GM12878 (cell line): ENCODE measurements around the gene SPATA2. TPM values are rescaled to one million over a fixed set of nuclear protein-coding genes. Genes with fewer than 3 reads are reported as not detected.
A peak's percentile ranks its signal among the peaks of the same experiment; 100 is the strongest.

Source experiments
- ASH2L ChIP-seq: fragments of 300-600, 200-600 bp; sonication (generic); IDR thresholded peaks from 2 replicates; pipeline ENCODE4 v1.6.1; 2017; ENCODE audit warnings: low read depth, mild to moderate bottlenecking, borderline replicate concordance
- HCFC1 ChIP-seq: fragments of 150-350 bp; IDR thresholded peaks from 2 replicates; pipeline ENCODE4 v1.6.1; 2014; ENCODE audit warnings: low read length
- POLR2A ChIP-seq: IDR thresholded peaks from 2 replicates; pipeline ENCODE4 v1.6.1; 2011; ENCODE audit warnings: low read depth, mild to moderate bottlenecking, low read length
- RELA ChIP-seq: fragments of 450-650 bp; IDR thresholded peaks from 2 replicates; pipeline ENCODE4 v1.8.0; 2014; ENCODE audit warnings: borderline replicate concordance; ENCODE audit not compliant: partially characterized antibody
- SPI1 ChIP-seq: IDR thresholded peaks from 2 replicates; pipeline ENCODE4 v1.6.1; 2011; ENCODE audit warnings: low read depth, mild to moderate bottlenecking, low read length, moderate library complexity, borderline replicate concordance; ENCODE audit not compliant: insufficient read depth
- WRNIP1 ChIP-seq: IDR thresholded peaks from 2 replicates; pipeline ENCODE4 v1.6.1; 2011; ENCODE audit warnings: low read depth, low read length, improper control_type of control experiment, borderline replicate concordance
- ZNF24 ChIP-seq: fragments of 450-650 bp; IDR thresholded peaks from 2 replicates; pipeline ENCODE4 v1.6.1; 2017; ENCODE audit warnings: antibody characterized with exemption, mild to moderate bottlenecking
- ZNF384 ChIP-seq: IDR thresholded peaks from 2 replicates; pipeline ENCODE4 v1.6.1; 2012; ENCODE audit warnings: low read depth, mild to moderate bottlenecking, low read length, improper control_type of control experiment, borderline replicate concordance
- ZZZ3 ChIP-seq: IDR thresholded peaks from 2 replicates; pipeline ENCODE4 v1.6.1; 2011; ENCODE audit warnings: low read depth; ENCODE audit not compliant: control insufficient read depth, insufficient read length
- polyA plus RNA-seq, 11 experiments: library from polyadenylated mRNA; depleted of rRNA in 4 of 11; unstranded in 6 of 11; stranded (reverse) in 5 of 11; fragments of >200 nt; fragmentation: Nextera tagmentation in 4 of 11; fragmentation: Illumina TruSeq in 1 of 11; extraction: Ambion mirVana in 4 of 11; extraction: Trizol in 1 of 11; gene quantifications; 1 replicate in 1 of 11; 2 replicates in 10 of 11; pipeline versions ENCODE4 v1.2.1 to v1.2.3, GENCODE V29; 2011 to 2016; ENCODE audit warnings: inconsistent platforms in 2 of 11, missing spikeins in 2 of 11, low read depth in 1 of 11
- total RNA-seq, 4 experiments: library from RNA; depleted of rRNA in 3 of 4; stranded (reverse); fragments of >200 nt in 3 of 4; fragmentation: Illumina TruSeq in 1 of 4; extraction: Trizol in 1 of 4; gene quantifications; 2 replicates each; pipeline versions ENCODE4 v1.2.1 to v1.2.3, GENCODE V29; 2013 to 2021
- TF ChIP-seq, protein P1 (sequence below): fragments of 450-650 bp; IDR thresholded peaks from 2 replicates; pipeline ENCODE4 v1.6.1; 2017; ENCODE audit warnings: mild to moderate bottlenecking
- TF ChIP-seq, protein P2 (sequence below): fragments of 450-650 bp; IDR thresholded peaks from 2 replicates; pipeline ENCODE4 v1.6.1; 2017; ENCODE audit warnings: mild to moderate bottlenecking, moderate library complexity
- TF ChIP-seq, protein P3 (sequence below): IDR thresholded peaks from 2 replicates; pipeline ENCODE4 v1.6.1; 2012; ENCODE audit warnings: mild to moderate bottlenecking, low read depth, low read length
- TF ChIP-seq, protein P4 (sequence below): fragments of 150-350 bp; IDR thresholded peaks from 2 replicates; pipeline ENCODE4 v1.6.1; 2016; ENCODE audit warnings: low read depth, low read length

Gene SPATA2
- total and polyA plus RNA-seq, 10 of the 15 experiments (the other 5 are each of a cell fraction or from before 2014, with no cell fraction given) = 0.93 to 11.7 (median 5.6) TPM

DNA sequence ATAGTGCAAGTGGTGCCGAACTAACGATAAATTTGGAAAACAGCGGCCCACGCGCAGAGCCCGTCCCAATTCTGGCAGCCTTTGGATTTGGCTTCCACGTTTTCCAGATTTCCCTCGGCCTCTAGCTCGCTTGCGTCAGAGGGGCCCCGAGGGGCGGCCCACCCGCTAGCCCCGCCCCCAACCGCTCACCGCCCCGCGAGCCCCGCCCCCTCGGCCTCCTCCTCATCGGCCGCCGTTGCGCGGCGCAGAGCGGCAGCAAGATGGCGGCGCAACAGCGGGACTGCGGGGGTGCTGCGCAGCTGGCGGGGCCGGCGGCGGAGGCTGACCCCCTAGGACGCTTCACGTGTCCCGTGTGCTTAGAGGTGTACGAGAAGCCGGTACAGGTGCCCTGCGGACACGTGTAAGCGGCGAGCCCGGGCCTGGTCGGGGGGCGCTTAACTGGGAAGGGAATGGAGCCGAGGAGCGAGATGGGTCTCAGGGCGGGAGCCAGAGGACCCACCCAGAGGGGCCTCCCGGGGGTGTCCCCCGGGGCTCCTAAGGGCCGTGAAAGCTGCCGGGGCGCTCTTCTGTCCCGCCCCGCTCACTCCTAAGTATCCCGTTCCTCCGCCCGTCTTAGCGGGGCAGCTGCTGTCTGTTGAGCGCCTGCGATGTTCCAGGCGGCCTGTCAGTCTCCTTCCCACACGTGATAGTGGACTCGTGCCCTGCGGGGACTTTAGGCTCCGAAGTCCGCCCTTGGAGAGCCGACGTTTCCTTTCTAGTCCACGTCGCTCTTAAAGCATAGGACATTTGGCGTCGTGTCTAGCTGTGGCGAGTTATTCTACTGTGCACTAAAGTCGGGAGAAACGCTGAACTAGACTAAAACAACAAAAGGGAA is 21.1 kb upstream of the SPATA2 start, which contains the start of gene RNF114 (continued):
- TF ChIP-seq, protein P1, sequence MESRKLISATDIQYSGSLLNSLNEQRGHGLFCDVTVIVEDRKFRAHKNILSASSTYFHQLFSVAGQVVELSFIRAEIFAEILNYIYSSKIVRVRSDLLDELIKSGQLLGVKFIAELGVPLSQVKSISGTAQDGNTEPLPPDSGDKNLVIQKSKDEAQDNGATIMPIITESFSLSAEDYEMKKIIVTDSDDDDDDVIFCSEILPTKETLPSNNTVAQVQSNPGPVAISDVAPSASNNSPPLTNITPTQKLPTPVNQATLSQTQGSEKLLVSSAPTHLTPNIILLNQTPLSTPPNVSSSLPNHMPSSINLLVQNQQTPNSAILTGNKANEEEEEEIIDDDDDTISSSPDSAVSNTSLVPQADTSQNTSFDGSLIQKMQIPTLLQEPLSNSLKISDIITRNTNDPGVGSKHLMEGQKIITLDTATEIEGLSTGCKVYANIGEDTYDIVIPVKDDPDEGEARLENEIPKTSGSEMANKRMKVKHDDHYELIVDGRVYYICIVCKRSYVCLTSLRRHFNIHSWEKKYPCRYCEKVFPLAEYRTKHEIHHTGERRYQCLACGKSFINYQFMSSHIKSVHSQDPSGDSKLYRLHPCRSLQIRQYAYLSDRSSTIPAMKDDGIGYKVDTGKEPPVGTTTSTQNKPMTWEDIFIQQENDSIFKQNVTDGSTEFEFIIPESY = no peak
- 0 out of 2 replicates have a peak, but pooled peaks have one; percentile 23 for TF ChIP-seq SPI1
- TF ChIP-seq WRNIP1 = no peak
- peak; percentile 52; the same call in 1 of the 2 replicates for TF ChIP-seq ASH2L
- TF ChIP-seq ZZZ3 = no peak
- TF ChIP-seq HCFC1 = no peak; the same call in 1 of the 2 replicates
- TF ChIP-seq, protein P2, sequence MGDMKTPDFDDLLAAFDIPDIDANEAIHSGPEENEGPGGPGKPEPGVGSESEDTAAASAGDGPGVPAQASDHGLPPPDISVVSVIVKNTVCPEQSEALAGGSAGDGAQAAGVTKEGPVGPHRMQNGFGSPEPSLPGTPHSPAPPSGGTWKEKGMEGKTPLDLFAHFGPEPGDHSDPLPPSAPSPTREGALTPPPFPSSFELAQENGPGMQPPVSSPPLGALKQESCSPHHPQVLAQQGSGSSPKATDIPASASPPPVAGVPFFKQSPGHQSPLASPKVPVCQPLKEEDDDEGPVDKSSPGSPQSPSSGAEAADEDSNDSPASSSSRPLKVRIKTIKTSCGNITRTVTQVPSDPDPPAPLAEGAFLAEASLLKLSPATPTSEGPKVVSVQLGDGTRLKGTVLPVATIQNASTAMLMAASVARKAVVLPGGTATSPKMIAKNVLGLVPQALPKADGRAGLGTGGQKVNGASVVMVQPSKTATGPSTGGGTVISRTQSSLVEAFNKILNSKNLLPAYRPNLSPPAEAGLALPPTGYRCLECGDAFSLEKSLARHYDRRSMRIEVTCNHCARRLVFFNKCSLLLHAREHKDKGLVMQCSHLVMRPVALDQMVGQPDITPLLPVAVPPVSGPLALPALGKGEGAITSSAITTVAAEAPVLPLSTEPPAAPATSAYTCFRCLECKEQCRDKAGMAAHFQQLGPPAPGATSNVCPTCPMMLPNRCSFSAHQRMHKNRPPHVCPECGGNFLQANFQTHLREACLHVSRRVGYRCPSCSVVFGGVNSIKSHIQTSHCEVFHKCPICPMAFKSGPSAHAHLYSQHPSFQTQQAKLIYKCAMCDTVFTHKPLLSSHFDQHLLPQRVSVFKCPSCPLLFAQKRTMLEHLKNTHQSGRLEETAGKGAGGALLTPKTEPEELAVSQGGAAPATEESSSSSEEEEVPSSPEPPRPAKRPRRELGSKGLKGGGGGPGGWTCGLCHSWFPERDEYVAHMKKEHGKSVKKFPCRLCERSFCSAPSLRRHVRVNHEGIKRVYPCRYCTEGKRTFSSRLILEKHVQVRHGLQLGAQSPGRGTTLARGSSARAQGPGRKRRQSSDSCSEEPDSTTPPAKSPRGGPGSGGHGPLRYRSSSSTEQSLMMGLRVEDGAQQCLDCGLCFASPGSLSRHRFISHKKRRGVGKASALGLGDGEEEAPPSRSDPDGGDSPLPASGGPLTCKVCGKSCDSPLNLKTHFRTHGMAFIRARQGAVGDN = 0 out of 2 replicates have a peak, but pooled peaks have one; percentile 51
- TF ChIP-seq ZNF384 = no peak
- peak; percentile 47; the same call in 1 of the 2 replicates for TF ChIP-seq ZNF24
- TF ChIP-seq, protein P3, sequence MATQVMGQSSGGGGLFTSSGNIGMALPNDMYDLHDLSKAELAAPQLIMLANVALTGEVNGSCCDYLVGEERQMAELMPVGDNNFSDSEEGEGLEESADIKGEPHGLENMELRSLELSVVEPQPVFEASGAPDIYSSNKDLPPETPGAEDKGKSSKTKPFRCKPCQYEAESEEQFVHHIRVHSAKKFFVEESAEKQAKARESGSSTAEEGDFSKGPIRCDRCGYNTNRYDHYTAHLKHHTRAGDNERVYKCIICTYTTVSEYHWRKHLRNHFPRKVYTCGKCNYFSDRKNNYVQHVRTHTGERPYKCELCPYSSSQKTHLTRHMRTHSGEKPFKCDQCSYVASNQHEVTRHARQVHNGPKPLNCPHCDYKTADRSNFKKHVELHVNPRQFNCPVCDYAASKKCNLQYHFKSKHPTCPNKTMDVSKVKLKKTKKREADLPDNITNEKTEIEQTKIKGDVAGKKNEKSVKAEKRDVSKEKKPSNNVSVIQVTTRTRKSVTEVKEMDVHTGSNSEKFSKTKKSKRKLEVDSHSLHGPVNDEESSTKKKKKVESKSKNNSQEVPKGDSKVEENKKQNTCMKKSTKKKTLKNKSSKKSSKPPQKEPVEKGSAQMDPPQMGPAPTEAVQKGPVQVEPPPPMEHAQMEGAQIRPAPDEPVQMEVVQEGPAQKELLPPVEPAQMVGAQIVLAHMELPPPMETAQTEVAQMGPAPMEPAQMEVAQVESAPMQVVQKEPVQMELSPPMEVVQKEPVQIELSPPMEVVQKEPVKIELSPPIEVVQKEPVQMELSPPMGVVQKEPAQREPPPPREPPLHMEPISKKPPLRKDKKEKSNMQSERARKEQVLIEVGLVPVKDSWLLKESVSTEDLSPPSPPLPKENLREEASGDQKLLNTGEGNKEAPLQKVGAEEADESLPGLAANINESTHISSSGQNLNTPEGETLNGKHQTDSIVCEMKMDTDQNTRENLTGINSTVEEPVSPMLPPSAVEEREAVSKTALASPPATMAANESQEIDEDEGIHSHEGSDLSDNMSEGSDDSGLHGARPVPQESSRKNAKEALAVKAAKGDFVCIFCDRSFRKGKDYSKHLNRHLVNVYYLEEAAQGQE = no peak
- TF ChIP-seq, protein P4, sequence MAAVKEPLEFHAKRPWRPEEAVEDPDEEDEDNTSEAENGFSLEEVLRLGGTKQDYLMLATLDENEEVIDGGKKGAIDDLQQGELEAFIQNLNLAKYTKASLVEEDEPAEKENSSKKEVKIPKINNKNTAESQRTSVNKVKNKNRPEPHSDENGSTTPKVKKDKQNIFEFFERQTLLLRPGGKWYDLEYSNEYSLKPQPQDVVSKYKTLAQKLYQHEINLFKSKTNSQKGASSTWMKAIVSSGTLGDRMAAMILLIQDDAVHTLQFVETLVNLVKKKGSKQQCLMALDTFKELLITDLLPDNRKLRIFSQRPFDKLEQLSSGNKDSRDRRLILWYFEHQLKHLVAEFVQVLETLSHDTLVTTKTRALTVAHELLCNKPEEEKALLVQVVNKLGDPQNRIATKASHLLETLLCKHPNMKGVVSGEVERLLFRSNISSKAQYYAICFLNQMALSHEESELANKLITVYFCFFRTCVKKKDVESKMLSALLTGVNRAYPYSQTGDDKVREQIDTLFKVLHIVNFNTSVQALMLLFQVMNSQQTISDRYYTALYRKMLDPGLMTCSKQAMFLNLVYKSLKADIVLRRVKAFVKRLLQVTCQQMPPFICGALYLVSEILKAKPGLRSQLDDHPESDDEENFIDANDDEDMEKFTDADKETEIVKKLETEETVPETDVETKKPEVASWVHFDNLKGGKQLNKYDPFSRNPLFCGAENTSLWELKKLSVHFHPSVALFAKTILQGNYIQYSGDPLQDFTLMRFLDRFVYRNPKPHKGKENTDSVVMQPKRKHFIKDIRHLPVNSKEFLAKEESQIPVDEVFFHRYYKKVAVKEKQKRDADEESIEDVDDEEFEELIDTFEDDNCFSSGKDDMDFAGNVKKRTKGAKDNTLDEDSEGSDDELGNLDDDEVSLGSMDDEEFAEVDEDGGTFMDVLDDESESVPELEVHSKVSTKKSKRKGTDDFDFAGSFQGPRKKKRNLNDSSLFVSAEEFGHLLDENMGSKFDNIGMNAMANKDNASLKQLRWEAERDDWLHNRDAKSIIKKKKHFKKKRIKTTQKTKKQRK = no peak
- TF ChIP-seq POLR2A = peak; percentile 97
- no peak for TF ChIP-seq RELA
